ENCODE data around the gene FANCE.

Gene FANCE

GRCh38 chr6:35483893-35484645, 31.9 kb downstream of the FANCE start:
- H3K4me3 Mint-ChIP-seq: no peak overlapping the region
- no peak overlapping the region for H3K27ac Mint-ChIP-seq
- H3K27me3 Mint-ChIP-seq: no peaks in the 10 kb centered on the region
- no peaks in the 10 kb centered on the region for H3K4me1 Mint-ChIP-seq
- no peaks in the 10 kb centered on the region for H3K36me3 Mint-ChIP-seq
- no peaks in the 10 kb centered on the region for H3K9me3 Mint-ChIP-seq

DNA sequence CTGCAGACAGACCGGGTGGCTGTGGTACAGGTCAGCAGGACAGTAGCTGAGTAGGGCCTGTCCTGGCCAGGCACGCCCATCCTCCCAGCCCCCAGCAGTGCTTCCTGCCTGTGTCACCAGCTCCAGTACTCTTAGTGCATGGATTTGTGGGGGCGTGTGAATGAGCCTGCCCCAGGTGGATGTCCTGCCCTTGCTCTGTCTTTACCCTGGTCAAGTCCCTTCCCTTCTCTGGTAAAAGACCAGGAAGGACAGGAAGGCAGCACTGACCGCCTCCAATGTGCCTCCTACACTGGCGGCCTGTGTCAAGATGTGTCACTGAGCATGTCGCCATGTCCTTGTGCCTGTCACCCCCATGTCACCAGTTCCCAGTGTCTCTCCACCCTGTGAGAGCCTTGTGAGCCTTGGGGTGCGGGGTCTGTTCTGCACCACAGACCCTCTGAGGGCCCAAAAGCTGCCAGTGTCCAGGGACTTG, 32.8 kb downstream of the FANCE start:
- Mint-ChIP-seq H3K27me3 (no peaks in the 10 kb centered on the region), H3K27ac (no peak overlapping the region), H3K4me3 (no peak overlapping the region), H3K9me3 (no peaks in the 10 kb centered on the region), H3K36me3 (no peaks in the 10 kb centered on the region), H3K4me1 (no peaks in the 10 kb centered on the region)

GRCh38 chr6:35485402-35485877, 33.3 kb downstream of the FANCE start:
- no peak overlapping the region for H3K27ac Mint-ChIP-seq
- no peak overlapping the region for H3K4me3 Mint-ChIP-seq
- no peaks in the 10 kb centered on the region for H3K36me3 Mint-ChIP-seq
- H3K27me3 Mint-ChIP-seq: no peaks in the 10 kb centered on the region
- H3K4me1 Mint-ChIP-seq: no peaks in the 10 kb centered on the region
- no peaks in the 10 kb centered on the region for H3K9me3 Mint-ChIP-seq

GRCh38 chr6:35486005-35486925, 34.1 kb downstream of the FANCE start:
- H3K4me3 Mint-ChIP-seq: no peak overlapping the region
- no peaks in the 10 kb centered on the region for H3K27me3 Mint-ChIP-seq
- H3K27ac Mint-ChIP-seq: no peak overlapping the region
- no peaks in the 10 kb centered on the region for H3K4me1 Mint-ChIP-seq
- H3K36me3 Mint-ChIP-seq: no peaks in the 10 kb centered on the region
- H3K9me3 Mint-ChIP-seq: no peaks in the 10 kb centered on the region

DNA sequence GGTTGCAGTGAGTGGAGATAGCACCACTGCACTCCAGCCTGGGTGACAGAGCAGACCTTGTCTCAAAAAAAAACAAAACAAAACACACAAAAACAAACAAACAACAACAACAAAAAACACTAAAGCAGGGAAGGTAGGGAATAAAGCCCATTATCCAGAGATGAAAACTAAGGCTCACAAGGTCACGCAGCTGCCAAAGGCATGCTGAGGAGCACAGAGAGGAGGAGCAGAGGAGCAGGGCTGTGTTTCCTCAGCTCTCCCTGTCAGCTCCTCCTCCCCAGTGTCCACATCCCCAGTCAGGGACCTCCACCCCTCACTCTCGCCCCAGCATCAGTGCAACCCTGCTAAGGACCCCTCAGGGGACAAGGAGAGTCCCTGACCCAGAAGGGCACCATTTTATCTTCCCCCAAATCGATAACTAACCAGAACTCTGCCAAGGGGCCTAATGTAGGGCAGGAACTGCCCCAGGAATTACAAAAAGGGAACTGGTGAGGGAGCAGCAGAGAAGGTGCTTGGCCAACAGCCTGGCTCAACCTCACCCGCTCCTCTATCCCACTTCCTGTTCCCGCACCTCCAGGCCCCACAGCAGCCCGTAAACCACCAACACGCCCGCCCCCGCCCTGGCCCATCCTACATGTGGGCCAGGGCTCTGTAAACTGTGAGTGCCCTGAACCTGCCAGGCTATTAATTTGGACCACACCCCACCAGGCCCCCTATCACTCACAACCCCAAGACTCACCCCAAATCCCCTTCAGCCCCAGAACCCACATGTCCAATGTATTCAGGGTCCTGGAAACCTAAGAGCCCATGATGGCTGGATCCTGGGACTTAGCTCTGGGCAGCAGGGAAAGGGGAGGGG, 35.7 kb downstream of the FANCE start:
- Mint-ChIP-seq H3K4me3 (no peak overlapping the region), H3K36me3 (no peaks in the 10 kb centered on the region), H3K4me1 (peaks cover 3% of the 10 kb centered on the region), H3K9me3 (no peaks in the 10 kb centered on the region), H3K27ac (no peak overlapping the region), H3K27me3 (no peaks in the 10 kb centered on the region)

GRCh38 chr6:35488517-35488862, 36.4 kb downstream of the FANCE start:
- Mint-ChIP-seq H3K27ac (no peak overlapping the region), H3K4me3 (no peak overlapping the region)

GRCh38 chr6:35489066-35489465, 36.9 kb downstream of the FANCE start:
- no peaks in the 10 kb centered on the region for H3K27me3 Mint-ChIP-seq

More at GRCh38 chr6:35488517-35488862, 36.4 kb downstream of the FANCE start:
- no peaks in the 10 kb centered on the region for H3K9me3 Mint-ChIP-seq
- no peaks in the 10 kb centered on the region for H3K27me3 Mint-ChIP-seq
- no peaks in the 10 kb centered on the region for H3K36me3 Mint-ChIP-seq
- H3K4me1 Mint-ChIP-seq: peaks cover 4% of the 10 kb centered on the region

DNA sequence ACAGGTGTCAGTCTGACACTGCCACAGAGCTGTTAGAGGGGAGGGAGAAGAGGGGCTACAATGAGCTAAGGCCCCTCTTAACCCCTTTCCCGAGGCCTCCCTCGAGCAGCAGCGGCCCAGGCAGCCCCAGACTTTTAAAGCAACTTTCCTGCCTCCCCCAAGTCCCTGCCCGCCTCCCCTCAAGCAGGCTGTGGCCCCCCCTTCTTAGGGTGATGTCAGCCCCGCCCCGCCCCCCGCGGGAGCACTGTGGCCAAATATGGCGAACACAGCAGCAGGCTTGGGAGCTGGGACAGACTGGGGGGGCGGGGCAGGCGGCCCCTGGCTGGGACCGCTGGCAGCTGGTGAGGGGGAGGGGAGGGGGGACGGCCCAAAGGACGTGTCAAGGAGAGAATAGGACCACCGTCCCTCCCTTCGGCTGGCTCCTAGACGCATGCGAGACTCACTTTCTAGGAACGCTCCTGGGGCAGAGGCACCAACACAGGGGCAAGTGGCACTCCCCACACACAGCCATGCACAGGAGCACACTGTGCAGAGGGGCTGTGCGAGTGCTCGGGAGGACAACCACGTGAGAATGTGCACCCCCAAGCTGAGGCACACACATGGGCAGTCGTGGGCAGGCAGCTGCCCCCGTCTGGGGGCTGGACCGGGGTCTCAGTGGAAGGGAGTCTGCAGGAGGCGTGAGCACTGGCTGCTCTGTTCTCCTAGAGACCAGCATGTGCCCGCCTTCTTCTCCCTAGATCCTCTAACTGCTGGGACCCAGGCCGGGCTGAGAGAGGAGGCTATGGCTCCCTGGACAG, 38.1 kb downstream of the FANCE start:
- Mint-ChIP-seq H3K4me3 (no peak overlapping the region), H3K27ac (no peak overlapping the region), H3K36me3 (no peaks in the 10 kb centered on the region), H3K9me3 (no peaks in the 10 kb centered on the region), H3K27me3 (no peaks in the 10 kb centered on the region), H3K4me1 (peaks cover 8% of the 10 kb centered on the region)

More at GRCh38 chr6:35489066-35489465, 36.9 kb downstream of the FANCE start:
- Mint-ChIP-seq H3K27ac (no peak overlapping the region), H3K36me3 (no peaks in the 10 kb centered on the region), H3K4me1 (peaks cover 7% of the 10 kb centered on the region), H3K4me3 (no peak overlapping the region), H3K9me3 (no peaks in the 10 kb centered on the region)

DNA sequence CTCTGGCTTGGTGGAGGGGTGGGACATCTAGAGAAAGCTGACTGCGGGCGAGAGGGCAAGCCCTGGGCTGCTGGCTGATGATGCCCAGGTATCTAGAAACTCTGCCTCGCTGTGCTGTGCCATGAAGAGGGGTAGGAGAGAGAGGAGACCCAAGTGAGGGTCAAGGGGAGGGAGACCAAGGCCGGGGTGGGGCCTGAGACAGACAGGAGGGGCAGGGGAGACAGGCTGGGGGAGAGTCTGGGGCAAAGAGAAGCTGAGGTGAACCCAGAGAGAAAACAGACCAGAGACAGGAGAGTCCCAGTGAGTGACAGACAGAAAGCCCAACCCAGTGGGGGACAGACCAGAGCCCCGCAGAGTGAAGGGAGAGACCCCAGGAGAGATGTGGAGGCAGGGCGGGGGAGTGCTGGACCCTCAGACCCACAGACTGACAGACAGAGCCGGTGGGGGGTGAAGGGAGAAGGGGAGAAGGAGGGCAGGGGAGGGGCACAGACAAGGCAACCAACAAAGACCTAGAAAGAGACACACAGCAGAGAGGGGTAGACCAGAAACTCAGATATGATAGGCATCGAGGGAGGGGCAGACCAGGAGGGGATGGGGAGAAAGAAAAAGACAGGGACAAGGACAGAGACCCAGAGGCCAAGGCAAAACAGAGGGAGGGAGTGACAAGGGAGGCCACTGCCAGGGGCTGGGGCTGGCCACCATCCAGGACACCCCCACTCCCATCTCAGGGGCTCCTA, 38.9 kb downstream of the FANCE start:
- Mint-ChIP-seq H3K27ac (no peak overlapping the region), H3K4me3 (no peak overlapping the region), H3K9me3 (no peaks in the 10 kb centered on the region), H3K4me1 (peaks cover 8% of the 10 kb centered on the region), H3K36me3 (no peaks in the 10 kb centered on the region), H3K27me3 (no peaks in the 10 kb centered on the region)

DNA sequence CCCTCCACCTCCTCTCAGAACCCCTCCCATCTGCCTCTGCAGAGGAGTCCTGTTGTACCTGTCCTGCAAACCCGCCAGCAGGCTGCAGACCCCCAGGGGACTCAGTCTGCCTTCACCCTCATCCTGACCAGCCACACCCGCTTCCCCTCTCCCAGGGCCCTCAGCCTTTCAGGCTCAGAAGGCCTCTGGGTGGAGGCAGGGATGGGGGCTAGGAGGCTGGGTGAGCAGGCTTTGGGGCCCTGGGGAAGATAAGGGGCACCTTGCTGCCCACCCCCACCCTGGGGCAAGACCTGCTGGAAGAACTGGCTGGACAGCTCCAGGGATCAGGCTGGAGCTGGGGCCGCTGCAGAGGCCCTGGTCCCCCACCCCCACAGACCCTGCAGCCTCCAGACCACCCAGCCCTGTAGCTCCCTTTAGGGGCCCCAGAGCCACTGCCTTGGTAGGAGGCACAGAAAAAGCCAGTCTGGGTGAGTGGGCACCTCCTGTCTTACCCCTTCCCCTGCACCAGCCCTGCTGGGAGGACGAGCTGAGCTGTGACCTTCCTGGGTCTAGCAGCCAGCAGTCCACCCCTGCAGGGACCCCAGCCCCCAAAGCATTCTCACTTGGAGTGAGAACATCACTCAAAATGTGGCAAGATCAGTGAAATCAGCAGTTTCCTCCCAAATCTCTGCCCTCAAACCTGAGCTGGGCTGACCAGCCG, 39.6 kb downstream of the FANCE start:
- no peak overlapping the region for H3K27ac Mint-ChIP-seq
- no peaks in the 10 kb centered on the region for H3K9me3 Mint-ChIP-seq
- H3K36me3 Mint-ChIP-seq: no peaks in the 10 kb centered on the region
- H3K4me1 Mint-ChIP-seq: peaks cover 8% of the 10 kb centered on the region
- H3K4me3 Mint-ChIP-seq: no peak overlapping the region
- no peaks in the 10 kb centered on the region for H3K27me3 Mint-ChIP-seq

DNA sequence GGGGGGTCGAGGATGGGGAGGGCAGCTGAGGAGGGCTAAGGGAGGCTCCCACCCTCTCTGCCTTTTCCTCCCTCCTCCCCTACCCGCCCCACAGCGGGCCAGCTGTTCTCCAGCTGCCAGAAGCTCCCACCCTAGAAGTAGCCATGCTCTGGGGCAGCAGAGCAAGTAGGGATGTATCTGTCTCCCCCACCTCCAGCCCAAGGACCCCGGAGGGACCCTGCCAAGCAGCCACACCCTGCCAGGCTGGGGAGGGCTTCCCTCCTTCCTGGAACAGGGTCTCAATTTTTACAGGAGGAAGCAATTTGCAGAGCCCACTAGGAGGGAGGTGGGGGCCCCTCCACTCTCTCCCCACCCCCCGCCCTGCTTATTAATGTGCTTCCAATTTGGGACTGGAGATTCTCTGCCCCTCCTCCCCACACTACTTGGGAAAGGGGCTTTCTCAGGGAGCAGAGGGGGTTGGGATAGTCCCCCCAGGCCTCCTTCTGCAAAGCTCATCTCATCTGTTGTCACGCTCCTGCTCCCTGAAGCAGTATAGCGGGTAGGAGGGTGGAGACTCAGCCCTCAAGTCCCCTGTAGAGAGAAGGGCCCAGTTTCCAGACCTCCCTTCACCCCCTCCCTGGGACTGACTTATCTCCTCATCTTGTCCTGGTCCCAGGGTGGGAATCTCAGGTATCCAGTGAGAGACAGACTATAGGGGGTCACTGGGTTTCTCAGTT, 40.3 kb downstream of the FANCE start:
- no peak overlapping the region for H3K4me3 Mint-ChIP-seq
- no peak overlapping the region for H3K27ac Mint-ChIP-seq
- peaks cover 8% of the 10 kb centered on the region for H3K4me1 Mint-ChIP-seq
- no peaks in the 10 kb centered on the region for H3K27me3 Mint-ChIP-seq
- no peaks in the 10 kb centered on the region for H3K9me3 Mint-ChIP-seq
- no peaks in the 10 kb centered on the region for H3K36me3 Mint-ChIP-seq

DNA sequence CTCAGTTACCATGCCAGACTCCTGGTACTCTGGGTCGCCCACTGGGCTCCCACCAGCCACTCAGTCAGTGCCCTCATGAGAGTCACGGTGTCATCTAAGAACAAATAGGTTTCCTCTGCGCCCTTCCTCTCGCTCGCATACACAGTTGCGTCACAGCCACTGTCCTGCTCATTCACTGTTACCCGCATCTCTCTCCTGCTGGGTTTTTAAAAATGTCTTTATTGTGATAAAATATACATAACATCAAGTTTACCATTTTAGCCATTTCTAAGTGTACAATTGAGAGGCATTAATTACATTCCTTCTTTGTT, 40.8 kb downstream of the FANCE start:
- no peaks in the 10 kb centered on the region for H3K36me3 Mint-ChIP-seq
- no peak overlapping the region for H3K4me3 Mint-ChIP-seq
- H3K4me1 Mint-ChIP-seq: peaks cover 8% of the 10 kb centered on the region
- H3K9me3 Mint-ChIP-seq: no peaks in the 10 kb centered on the region
- no peaks in the 10 kb centered on the region for H3K27me3 Mint-ChIP-seq
- no peak overlapping the region for H3K27ac Mint-ChIP-seq

DNA sequence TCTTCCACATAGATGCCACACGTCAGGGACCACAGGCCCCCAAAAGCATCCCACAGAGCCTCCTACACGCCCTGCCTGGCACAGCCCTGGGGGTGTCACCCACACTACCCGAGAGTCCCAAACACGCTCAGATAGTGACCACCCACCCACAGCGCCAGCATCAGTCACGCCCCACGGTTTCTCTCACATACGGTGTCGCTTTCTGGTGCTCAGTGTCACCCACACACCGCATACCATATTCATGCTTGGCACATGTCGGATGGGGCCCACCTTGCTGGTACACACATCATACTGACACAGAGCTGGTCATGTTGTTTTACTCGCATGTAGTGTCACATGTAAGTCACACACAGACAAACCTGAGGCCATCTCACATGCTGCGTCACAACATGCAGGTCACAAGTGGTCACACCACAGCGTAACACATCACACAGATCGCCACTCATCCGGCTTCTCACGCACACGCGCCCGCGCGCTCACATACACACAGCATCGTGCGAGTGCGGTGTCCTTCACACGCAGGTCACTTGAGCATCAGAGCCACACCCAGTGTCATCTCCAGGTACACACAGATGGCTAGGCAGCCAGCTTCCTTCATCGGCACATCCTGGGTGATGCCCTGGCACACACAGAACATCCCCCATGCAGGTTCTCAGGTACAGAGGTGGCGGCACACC, 41.3 kb downstream of the FANCE start:
- H3K27me3 Mint-ChIP-seq: no peaks in the 10 kb centered on the region
- peaks cover 10% of the 10 kb centered on the region for H3K4me1 Mint-ChIP-seq
- H3K9me3 Mint-ChIP-seq: no peaks in the 10 kb centered on the region
- H3K27ac Mint-ChIP-seq: no peak overlapping the region
- H3K36me3 Mint-ChIP-seq: no peaks in the 10 kb centered on the region
- H3K4me3 Mint-ChIP-seq: no peak overlapping the region
